HG03575 (cell line): Measurements from ENCODE around the gene VPREB3.

Experiments
- ATAC-seq: cut with Tn5 transposase; IDR thresholded peaks from one replicate; pipeline ENCODE4 v1.9.1; 2021; ENCODE audit not compliant: unreplicated experiment, insufficient number of reproducible peaks, low FRiP score; ENCODE audit errors: extremely low read depth

Gene VPREB3

GRCh38 chr22:23712256-23712655 is 42.0 kb downstream of the VPREB3 start:
- no peak for ATAC-seq

- ATAC-seq = no peak
Observed at GRCh38 chr22:23709107-23709506, 45.1 kb downstream of the VPREB3 start.

- no peak for ATAC-seq
Observed at GRCh38 chr22:23708270-23708669, 46.0 kb downstream of the VPREB3 start.

- ATAC-seq = no peak
Observed at GRCh38 chr22:23705358-23705757, 48.9 kb downstream of the VPREB3 start.

GRCh38 chr22:23704829-23705228 is 49.4 kb downstream of the VPREB3 start:
- ATAC-seq = no peak

- no peak for ATAC-seq
Observed at GRCh38 chr22:23704062-23704461, 50.2 kb downstream of the VPREB3 start.
